Measurements from ENCODE around the gene COX17.

- no peak for TF ChIP-seq EZH2 (IDR thresholded peaks at IDR 0.05; ENCODE audit: borderline replicate concordance)
- TF ChIP-seq, protein P1, sequence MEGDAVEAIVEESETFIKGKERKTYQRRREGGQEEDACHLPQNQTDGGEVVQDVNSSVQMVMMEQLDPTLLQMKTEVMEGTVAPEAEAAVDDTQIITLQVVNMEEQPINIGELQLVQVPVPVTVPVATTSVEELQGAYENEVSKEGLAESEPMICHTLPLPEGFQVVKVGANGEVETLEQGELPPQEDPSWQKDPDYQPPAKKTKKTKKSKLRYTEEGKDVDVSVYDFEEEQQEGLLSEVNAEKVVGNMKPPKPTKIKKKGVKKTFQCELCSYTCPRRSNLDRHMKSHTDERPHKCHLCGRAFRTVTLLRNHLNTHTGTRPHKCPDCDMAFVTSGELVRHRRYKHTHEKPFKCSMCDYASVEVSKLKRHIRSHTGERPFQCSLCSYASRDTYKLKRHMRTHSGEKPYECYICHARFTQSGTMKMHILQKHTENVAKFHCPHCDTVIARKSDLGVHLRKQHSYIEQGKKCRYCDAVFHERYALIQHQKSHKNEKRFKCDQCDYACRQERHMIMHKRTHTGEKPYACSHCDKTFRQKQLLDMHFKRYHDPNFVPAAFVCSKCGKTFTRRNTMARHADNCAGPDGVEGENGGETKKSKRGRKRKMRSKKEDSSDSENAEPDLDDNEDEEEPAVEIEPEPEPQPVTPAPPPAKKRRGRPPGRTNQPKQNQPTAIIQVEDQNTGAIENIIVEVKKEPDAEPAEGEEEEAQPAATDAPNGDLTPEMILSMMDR (IDR thresholded peaks at IDR 0.05; ENCODE audit: poor library complexity), result no peak
Observed at GRCh38 chr3:119715105-119715504, 37.9 kb upstream of the COX17 start.
